8988T (cell line): ENCODE measurements around the gene DYNC1I2.
"Not testable (repeated sequence)": the region's sequence is repeated elsewhere in the genome, so short reads cannot be mapped to it uniquely, and the experiment has no call there.

ENCODE experiments used
- DNase-seq: peaks from one replicate; pipeline ENCODE4 v3.0.0; 2011

Gene DYNC1I2

DNA sequence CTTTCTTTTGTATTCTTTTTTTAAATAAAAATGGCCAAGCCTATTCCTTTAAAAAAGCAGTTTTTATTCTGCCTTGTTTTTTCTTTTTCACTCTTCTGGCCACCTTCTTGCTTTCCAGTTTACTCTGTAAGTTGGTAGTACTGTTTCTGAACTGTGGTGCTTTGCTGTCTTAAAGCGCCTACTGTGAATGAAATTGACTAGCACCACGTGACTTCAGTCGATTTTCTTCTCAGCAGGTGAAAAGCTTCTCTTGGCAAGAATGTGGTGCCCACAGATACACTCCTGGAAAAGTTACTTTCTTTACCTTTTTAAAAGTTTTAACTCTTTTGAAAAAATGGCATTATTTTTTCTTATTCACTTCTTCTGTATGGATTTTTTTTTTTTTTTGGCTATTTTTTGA lies 32.4 kb downstream of the DYNC1I2 start:
- DNase-seq, result no peak

DNA sequence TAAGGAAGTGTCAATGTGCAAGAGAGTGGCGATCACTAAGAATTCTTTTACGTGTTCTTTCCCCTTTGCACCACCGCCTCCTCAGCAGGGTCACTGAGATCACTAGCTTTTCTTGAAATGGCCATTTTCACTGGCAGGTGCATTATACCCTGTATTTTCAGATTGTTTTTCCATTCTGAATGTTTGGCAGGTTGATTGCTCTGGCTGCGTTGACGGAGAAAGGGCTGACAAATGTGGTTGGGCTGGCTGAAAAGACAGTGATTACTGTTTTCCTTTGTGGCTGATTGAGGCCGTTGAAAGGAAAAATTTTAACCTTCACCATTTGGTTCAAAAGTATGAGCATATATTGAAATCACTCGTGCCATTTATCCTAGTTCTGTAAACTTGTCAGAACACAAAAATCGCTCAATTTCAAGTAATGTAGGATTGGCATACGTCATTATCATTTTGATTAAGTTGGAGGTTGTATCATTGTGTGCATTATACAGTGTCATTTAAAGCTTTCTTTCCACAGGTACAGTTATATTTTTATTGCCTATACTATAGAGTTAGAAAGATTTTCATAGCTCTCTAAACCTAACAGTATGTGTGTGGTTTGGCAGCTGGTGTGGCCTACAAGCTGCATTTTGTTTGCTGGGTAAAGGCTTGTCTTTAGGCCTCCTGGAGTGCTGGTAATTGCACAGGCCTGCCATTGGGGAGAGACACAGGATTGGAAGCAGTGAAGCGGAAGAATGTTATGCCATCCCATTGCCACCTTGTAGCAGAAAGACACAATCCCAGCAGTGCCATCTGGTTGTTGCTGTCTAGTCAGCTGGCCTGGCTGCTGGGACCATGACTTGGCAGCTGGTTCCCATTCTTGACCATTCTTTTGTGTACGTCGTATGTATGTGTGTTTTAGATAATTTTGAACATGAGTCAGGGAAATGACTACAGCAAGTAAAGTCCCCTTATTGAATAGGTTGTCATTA lies 36.7 kb downstream of the DYNC1I2 start:
- DNase-seq, result no peak

DNA sequence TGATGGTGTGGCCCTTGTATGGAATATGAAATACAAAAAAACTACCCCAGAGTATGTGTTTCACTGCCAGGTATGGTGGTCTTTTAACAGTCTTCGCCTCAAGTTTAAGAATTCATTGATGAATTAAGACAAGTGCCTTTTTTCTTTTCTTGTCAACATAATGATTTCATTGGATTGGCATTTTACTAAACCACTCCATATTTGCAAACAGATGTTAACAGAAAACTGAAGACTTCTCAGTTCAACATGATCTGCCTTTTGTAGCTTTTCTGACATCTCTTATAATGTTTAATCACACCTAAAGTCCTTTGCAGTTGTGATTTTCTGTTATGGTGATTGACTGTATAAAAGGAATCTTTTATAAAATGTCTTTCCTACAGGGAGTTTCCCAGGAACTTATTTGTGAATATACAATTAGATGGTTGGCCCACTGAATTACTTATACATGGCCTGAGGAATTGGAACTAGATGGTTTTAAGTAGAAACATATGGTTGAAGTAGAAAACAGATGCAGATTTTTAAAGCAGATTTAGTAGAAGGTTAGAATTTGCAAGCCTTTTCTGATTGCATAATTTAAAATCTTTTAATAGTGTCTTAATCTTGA lies 39.7 kb downstream of the DYNC1I2 start:
- DNase-seq, result no peak

DNA sequence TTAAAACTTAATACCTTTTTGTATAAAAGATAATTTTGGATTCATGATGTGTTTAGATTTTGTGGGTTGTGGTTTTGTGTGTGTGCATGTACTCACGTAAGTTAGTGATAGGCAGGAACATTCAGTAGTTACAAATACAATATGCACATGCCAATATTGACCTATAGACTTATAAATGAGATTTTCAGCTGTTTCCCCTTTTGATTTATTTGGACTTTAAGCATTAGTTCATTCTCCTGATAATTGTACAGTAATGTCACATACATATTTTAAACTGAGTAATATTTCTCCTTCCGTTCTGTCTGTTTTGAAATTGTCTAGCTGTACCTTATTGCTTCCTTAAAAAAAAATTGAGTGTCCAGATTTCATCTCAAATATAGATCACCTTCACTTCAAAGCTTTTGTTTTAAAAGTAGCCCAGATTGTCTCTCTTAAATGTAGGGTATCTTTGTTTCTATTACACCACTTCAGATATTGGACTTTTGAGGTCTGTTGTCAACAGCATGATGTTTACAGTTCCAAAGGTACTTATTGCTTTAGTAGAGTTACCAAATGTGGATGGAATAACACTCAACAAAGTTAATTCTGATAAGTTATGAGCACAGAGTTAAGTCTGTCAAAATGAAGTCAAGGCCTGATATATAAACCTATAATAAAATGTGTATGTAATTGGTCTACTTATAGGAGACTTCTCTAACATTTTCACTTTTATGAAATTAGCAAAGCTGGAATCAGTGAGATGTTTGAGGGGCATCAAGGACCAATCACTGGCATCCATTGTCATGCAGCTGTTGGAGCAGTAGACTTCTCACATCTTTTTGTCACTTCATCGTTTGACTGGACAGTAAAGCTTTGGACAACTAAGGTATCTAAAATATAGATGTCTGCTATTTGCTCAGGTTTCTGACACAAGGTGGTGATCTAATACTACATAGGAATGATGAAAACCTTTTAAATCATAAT lies 42.0 kb downstream of the DYNC1I2 start:
- no peak for DNase-seq

DNA sequence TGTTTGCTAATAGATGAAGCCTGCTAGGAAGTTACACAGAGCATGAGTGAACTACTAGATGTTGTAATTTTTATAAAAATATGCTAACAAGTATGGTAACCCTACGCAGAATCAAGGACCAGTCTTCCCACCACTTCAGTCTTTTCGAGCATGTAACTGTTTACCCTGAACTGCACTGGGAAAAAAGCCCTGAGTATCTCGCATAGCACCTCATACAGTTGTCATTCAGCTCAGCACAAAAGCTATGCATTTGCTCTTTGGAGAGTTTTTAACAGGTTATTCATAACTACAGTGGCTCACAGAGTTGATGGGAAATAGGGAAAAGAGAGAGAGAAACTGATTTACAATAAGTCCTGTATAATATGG lies 42.7 kb downstream of the DYNC1I2 start:
- no peak for DNase-seq

DNA sequence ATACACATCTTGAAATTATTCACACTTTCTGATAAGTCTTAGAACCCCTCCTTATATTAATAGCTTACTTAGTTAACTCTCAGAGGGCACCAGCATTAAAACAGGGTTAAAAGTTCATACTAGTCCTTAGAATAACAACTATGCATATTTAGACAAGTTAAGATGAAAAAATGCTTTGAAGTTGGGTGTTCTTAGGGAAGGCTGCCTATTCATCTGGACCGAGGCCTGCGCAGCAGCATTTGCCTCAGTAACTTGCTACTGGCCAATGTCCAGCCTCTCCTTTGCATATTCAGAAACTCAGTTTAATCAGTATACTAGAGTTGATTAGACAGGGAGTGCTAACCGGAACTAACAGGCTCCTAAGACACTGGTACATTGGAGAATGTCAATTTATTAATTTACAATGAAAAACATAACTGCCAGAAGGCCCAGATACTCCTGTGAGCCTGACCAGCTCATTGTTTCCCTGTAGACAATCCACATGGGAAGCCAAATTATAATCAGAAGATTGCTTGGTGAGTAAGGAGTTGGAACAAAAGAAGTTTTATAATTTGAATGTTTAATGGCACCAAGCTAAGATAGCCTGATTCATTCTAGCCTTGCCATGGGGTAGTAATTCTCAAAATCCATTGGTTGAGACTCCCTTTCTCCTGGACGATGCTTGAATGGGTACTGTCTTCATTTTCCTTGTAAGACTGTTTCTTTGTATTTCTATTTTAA lies 48.9 kb downstream of the DYNC1I2 start:
- no peak for DNase-seq

DNA sequence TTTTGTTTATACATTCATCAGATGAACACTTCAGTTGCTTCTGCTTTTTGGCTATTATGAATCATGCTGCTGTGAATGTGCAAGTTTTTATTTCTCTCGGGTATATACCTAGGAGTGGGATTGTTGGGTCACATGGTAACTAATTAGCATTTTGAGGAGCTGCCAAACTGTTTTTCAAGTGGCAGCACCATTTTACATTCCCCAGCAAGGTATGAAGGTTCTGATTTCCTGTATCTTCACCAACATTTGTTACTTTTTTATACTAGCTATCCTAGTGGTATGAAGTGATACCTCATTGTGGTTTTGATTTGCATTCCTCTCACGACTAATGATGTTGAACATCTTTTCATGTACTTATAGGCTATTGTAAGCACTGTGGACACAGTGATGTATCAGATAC lies 53.9 kb downstream of the DYNC1I2 start:
- no peak for DNase-seq

DNA sequence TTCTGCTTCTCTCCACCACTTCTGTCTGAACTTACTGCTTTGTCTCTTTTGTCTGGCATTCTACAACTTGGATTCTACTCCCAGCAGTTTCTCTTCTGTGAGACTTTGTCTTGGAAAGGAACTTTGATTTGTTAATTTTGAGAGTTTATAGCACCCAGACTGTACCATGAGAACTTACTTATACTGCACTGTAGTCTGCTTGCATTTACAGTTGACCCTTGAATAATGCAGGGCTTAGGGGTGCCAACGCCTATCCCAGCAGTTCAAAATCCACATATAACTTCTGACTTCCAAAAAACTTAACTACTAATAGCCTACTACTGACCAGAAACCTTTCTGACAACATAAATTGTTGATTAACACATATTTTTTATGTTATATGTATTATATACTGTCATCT lies 55.5 kb downstream of the DYNC1I2 start:
- no peak for DNase-seq

DNA sequence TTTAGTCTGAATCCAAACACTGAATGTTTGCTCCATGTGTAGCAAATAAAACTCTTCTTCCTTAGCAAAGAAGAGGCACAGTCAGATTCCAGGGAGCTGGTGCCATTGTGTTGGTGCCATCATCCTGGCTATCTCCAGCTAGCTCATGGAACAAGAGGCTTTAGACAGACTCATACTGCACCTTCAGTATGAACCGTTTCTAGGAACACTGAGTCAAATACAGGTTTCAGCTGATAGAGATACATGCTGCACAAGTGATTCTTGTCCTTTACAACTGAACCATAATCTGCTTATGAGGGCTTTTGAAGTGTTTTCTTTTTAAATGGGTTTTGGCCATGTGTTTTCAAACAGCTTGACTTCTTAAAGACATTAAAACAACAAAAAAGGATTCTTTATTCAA lies 57.9 kb downstream of the DYNC1I2 start:
- DNase-seq, result no peak

DNA sequence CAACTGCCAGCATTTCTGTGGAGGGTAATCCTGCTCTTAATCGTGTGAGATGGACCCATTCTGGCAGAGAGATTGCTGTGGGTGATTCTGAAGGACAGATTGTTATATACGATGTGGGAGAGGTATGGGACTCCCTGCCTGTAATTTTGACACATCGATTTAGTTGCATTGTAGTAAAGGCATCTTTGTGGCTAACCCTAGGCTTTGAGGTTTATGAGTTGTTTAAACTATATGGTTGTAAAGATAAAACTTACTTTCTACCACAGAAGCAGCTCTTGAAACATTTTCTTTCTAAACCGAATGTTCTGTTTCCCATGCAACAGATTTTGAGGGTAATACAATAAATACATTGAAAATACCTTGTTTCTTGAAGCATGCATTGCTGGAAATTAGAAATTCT lies 58.5 kb downstream of the DYNC1I2 start:
- DNase-seq, result no peak

DNA sequence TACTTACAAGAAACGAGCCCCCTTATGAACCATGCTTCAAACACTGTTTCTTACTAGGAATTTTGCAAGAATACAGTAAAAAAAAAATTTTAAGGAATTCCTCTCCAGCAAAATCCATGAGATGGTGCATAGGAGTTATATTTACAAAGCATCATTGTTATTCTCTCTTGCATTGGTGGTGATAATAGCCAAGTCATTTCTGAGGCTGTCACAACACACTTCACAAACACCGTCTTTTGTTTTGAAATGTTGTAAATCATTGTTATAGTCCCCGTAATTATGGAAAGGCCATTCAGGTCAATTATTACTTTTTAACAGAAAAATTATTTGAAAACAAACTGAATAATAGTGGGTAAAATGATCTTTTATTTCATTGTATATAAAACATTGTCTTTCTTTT lies 60.1 kb downstream of the DYNC1I2 start:
- no peak for DNase-seq

DNA sequence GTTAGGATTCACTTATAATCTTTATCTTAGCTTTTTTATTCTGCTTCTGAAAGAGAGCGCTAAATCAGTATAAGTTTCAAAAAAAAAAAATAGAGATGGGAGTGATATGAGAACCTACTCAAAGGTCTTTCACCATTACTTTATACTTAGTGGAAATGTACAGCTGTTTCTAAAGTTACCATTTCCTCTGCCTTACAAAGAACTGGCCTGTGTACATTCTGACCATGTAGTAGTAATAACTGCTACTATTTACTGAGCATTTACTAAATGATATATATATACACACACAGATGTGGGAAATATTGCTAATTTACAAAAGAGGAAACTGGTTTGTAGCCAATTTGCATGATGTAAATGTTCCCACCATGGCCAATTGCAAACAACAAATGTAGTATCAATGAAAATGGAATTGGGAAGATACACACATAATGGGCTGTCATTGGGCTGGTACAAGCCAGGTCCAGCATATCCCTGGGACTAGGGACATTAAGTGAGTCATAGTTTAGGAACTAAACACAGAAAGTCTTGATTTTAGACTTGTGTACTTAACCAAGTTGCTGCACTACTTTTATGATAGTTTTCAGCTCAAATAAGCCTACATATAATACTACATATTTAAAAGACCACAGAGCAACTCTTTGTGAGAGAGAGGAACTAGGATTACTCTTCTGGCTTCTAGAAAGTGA lies 67.1 kb downstream of the DYNC1I2 start:
- no peak for DNase-seq

DNA sequence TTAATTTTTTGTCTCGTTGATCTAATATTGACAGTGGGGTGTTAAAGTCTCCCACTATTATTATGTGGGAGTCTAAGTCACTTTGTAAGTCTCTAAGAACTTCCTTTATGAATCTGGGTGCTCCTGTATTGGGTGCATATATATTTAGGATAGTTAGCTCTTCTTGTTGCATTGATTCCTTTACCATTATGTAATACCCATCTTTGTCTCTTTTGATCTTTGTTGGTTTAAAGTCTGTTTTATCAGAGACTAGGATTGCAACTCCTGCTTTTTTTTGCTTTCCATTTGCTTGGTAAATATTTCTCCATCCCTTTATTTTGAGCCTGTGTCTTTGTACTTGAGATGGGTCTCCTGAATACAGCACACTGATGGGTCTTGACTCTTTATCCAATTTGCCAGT lies 71.5 kb downstream of the DYNC1I2 start:
- DNase-seq, result not testable (repeated sequence)

DNA sequence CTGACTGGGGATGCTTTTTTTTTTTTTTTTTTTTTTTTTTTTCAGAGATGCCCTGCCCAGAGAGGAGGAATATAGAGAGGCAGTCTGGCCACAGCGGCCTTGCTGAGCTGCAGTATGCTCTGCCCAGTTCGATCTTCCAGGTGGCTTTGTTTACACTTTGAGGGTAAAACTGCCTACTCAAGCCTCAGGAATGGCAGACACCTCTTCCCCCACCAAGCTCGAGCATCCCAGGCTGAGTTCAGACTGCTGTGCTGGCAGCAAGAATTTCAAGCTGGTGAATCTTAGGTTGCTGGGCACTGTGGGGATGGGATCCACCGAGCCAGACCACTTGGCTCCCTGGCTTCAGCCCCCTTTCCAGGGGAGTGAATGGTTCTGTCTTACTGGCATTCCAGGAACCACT lies 73.9 kb downstream of the DYNC1I2 start:
- not testable (repeated sequence) for DNase-seq

DNA sequence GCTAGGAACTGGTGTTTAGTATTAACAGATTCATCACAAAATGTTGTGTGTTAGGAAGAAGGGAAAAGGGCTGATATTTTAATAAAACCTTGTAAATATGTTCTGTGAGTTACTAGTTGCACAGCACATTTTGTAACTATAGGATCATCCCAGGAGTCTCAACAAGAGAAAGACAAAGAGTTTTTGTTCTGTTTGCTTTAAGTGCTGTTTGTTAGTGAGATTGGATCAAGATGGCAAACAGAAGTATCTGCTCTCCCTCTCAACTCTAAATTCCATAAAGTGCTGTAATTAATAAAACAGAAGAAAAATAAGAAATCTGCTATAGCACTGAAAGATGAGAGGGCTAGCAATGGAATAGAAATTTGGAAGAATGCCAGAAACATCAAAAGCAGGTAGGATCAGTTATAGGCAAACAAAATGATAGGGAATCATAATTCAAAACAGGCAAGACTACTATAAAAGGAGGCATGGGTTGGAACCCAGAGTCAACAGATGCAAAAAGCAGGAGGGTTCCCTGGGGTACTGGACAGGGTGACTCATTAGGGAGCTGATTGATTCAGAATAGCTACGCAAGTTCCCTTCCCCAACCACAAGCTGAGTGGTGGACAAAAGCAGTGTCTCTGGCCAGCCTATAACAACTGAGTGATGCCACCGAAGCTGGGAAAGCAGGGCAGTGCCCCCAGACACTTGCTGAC lies 75.8 kb downstream of the DYNC1I2 start:
- no peak for DNase-seq

DNA sequence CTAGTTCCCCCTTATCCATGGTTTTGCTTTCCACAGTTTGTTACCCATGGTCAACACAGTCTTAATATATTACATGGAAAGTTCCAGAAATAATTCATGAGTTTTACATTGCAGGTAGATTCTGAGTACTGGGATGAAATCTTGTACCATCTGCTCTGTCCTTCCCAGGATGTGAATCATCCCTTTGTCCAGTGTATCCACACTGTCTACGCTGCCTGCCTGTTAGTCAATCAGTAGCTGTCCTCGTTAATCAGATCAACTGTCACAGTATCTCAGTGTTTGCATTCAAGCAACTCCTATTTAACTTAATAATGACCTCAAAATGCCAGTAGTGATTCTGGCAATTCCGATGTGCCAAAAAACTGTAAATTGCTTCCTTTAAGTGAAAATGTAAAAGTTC lies 76.3 kb downstream of the DYNC1I2 start:
- no peak for DNase-seq

DNA sequence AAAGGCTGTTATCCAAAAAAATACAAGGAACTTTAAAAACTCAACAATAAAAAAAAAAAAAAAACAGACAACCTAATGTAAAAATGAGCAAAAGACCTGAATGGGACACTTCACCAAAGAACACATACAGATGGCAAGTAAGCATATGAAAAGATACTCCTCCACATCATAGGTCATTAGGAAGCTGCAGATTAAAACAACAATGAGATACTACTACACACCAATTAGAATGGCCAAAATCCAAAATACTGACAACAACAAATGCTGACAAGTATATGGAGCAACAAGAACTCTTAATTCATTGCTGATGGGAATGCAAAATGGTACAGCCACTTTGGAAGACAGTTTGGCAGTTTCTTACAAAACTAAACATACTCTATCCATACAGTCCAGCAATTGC lies 84.2 kb downstream of the DYNC1I2 start:
- no peak for DNase-seq

DNA sequence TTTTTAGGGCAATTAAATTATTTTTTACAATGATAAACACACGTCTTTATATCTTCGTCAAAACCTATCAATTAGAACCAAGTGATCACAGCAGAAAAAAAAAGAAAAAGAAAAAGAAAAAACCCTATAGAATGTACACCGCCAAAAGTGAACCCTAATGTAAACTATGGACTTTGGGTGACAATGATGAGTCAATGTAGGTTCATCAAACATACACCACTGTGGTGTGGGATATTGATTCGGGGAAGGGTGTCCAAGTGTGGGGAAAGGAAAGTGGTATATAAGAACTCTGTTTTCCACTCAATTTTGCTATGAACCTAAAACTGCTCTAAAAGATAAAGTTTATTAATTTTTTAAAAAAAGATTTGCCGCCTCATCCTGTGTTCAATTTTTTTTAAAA lies 85.1 kb downstream of the DYNC1I2 start:
- no peak for DNase-seq

DNA sequence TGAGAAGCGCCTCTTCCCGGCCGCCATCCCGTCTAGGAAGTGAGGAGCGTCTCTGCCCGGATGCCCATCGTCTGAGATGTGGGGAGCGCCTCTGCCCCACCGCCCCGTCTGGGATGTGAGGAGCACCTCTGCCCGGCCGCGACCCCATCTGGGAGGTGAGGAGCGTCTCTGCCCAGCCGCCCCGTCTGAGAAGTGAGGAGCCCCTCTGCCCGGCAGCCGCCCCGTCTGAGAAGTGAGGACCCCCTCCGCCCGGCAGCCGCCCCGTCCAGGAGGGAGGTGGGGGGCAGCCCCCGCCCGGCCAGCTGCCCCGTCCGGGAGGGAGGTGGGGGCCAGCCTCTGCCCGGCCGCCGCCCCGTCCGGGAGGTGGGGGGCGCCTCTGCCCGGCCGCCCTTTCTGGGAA lies 87.3 kb downstream of the DYNC1I2 start:
- DNase-seq, result not testable (repeated sequence)

DNA sequence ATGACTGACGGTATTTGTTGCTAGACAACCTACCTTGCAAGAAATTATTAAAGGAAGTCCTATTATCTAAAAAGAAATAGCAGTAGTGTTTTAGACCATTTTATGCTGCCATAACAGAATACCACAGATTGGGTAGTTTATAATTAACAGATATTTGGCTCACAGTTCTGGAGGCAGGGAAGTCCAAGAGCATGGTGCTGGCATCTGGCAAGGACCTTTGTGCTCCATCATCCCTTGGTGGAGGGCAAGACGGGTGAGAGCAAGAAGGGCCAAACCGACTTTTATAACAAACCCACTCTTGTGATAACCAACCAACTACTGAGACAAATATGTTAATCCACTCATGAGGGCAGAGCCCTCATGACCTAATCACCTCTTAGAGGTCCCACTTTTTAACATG lies 91.2 kb downstream of the DYNC1I2 start:
- DNase-seq, result no peak

DNA sequence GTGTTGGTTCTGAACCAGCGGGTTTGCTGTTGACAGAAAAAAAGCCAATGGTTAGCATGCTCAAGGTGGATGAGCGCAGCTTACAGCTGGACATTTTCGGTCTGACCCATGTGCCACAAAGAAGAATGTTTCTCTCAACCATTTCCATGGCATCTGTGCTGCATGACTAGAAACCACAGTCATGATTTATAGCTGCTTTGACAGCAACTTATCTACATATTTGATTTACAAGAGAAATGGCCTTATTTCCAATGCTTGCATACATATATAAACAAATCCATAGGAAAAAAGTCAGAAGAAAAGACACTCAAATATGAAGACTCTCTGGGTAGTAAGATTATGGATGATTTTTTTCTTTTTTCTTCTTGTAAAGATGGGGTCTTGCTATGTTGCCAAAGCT lies 98.2 kb downstream of the DYNC1I2 start:
- DNase-seq, result no peak
